K562 (cell line): ENCODE data around the gene SNRPD2. TPM values are rescaled to one million over a fixed set of nuclear protein-coding genes. Genes with fewer than 3 reads are reported as not detected.

ENCODE experiments used
- CBX3 ChIP-seq, 2 experiments: IDR thresholded peaks; 1 replicate in 1 of 2; 2 replicates in 1 of 2; pipeline ENCODE4 v1.6.1; 2012; ENCODE audit warnings: inconsistent platforms in 2 of 2, low read length in 2 of 2, borderline replicate concordance in 1 of 2, control low read depth in 1 of 2
- CCNT2 ChIP-seq: IDR thresholded peaks from 2 replicates; pipeline ENCODE4 v1.6.1; 2011; ENCODE audit warnings: borderline replicate concordance, low read depth, mild to moderate bottlenecking, moderate library complexity, mixed read lengths, low read length; ENCODE audit not compliant: insufficient read length; ENCODE audit errors: extremely low read depth
- CHD1 ChIP-seq: fragments of 200-600 bp; sonication (generic); IDR thresholded peaks from one replicate; pipeline ENCODE4 v1.6.1; 2012; ENCODE audit warnings: mild to moderate bottlenecking, moderate library complexity, low read length, inconsistent platforms
- CREB5 ChIP-seq: fragments of 250-450 bp; sonication (Bioruptor Pico); IDR thresholded peaks from 2 replicates; pipeline ENCODE4 v1.5.0; 2020; ENCODE audit warnings: mild to moderate bottlenecking
- DEAF1 ChIP-seq: fragments of 450-650 bp; formaldehyde crosslinking; IDR thresholded peaks from 2 replicates; pipeline ENCODE4 v1.4.0; 2020; ENCODE audit warnings: mild to moderate bottlenecking, moderate library complexity
- ETS1 ChIP-seq: conservative IDR thresholded peaks from 2 replicates; pipeline ENCODE4 v1.6.1; 2011; ENCODE audit warnings: low read depth, mild to moderate bottlenecking, low read length; ENCODE audit not compliant: control insufficient read depth
- ETV1 ChIP-seq: fragments of 450-650 bp; conservative IDR thresholded peaks from 2 replicates; pipeline ENCODE4 v1.6.1; 2016; ENCODE audit warnings: missing genetic modification characterization, control low read depth, low read depth, missing compliant biosample characterization
- HMGXB4 ChIP-seq: sonication (generic); formaldehyde crosslinking; IDR thresholded peaks from 2 replicates; pipeline ENCODE4 v1.8.1; 2023; ENCODE audit warnings: mild to moderate bottlenecking, missing genetic modification reagents
- MYBL2 ChIP-seq, 2 experiments: fragments of 450-650 bp in 1 of 2; sonication (generic) in 1 of 2; formaldehyde crosslinking in 1 of 2; IDR thresholded peaks; 2 replicates each; pipeline versions ENCODE4 v1.6.1 to v1.8.1; 2017 to 2022; ENCODE audit warnings: borderline replicate concordance in 1 of 2, inconsistent platforms in 1 of 2, low read depth in 1 of 2, mild to moderate bottlenecking in 1 of 2, missing genetic modification reagents in 1 of 2, moderate library complexity in 1 of 2
- NR1H2 ChIP-seq: sonication (generic); formaldehyde crosslinking; IDR thresholded peaks from 2 replicates; pipeline ENCODE4 v1.4.0; 2020; ENCODE audit warnings: mild to moderate bottlenecking, missing genetic modification reagents
- STAG1 ChIP-seq: sonication (generic); formaldehyde crosslinking; IDR thresholded peaks from 2 replicates; pipeline ENCODE4 v1.5.0; 2020; ENCODE audit warnings: missing genetic modification reagents, borderline replicate concordance
- TAF9B ChIP-seq: fragments of 450-650 bp; IDR thresholded peaks from 2 replicates; pipeline ENCODE4 v1.6.1; 2018; ENCODE audit warnings: mild to moderate bottlenecking; ENCODE audit not compliant: partially characterized antibody
- THRAP3 ChIP-seq: fragments of 450-650 bp; IDR thresholded peaks from 2 replicates; pipeline ENCODE4 v1.6.1; 2016; ENCODE audit warnings: mild to moderate bottlenecking, inconsistent platforms, borderline replicate concordance
- TOE1 ChIP-seq, 2 experiments: fragments of 450-650 bp in 1 of 2; sonication (generic) in 1 of 2; formaldehyde crosslinking in 1 of 2; IDR thresholded peaks; 2 replicates each; pipeline versions ENCODE4 v1.7.1 to v1.8.0; 2016 to 2022; ENCODE audit warnings: borderline replicate concordance in 2 of 2, mild to moderate bottlenecking in 2 of 2, antibody characterized with exemption in 1 of 2, inconsistent platforms in 1 of 2, low read depth in 1 of 2, missing genetic modification reagents in 1 of 2, moderate library complexity in 1 of 2
- TSC22D4 ChIP-seq: fragments of 450-650 bp; IDR thresholded peaks from 2 replicates; pipeline ENCODE4 v1.6.1; 2016; ENCODE audit warnings: missing genetic modification characterization, missing biosample characterization, control low read depth
- ZBTB8A ChIP-seq: fragments of 450-650 bp; IDR thresholded peaks from 2 replicates; pipeline ENCODE4 v1.6.1; 2018; ENCODE audit warnings: mild to moderate bottlenecking, moderate library complexity; ENCODE audit not compliant: partially characterized antibody
- ZNF24 ChIP-seq: fragments of 450-650 bp; IDR thresholded peaks from 2 replicates; pipeline ENCODE4 v1.6.1; 2016
- ZNF449 ChIP-seq: fragments of 250-450 bp; sonication (Bioruptor Pico); IDR thresholded peaks from 2 replicates; pipeline ENCODE4 v1.8.0; 2022; ENCODE audit warnings: moderate library complexity, mild to moderate bottlenecking, inconsistent platforms
- polyA plus RNA-seq, 8 experiments: library from polyadenylated mRNA; depleted of rRNA in 4 of 8; stranded (reverse) in 5 of 8; unstranded in 3 of 8; fragments of >200 nt; fragmentation: Nextera tagmentation in 2 of 8; fragmentation: Illumina TruSeq in 1 of 8; extraction: Ambion mirVana in 2 of 8; extraction: Trizol in 1 of 8; gene quantifications; 2 replicates each; pipeline versions ENCODE4 v1.2.1 to v1.2.3, GENCODE V29; 2011 to 2014; ENCODE audit warnings: inconsistent platforms in 1 of 8, missing spikeins in 1 of 8
- total RNA-seq, 7 experiments: library from RNA; depleted of rRNA in 6 of 7; stranded (reverse); fragments of >200 nt in 6 of 7; fragmentation: Illumina TruSeq in 2 of 7; extraction: Trizol in 2 of 7; gene quantifications; 2 replicates each; pipeline versions ENCODE4 v1.2.1 to v1.2.3, GENCODE V29; 2011 to 2021; ENCODE audit warnings: low replicate concordance in 1 of 7

SNRPD2 gene
- total and polyA plus RNA-seq, 9 of the 15 experiments (the other 6 are each of a cell fraction or from before 2014, with no cell fraction given): 728 to 4,411 (median 1,029) TPM

GRCh38 chr19:45681391-45682015, 10.2 kb downstream of the SNRPD2 start (continued):
- no peak for TF ChIP-seq HMGXB4
- peak; percentile 67; the same call in 1 of the 2 replicates for TF ChIP-seq ETS1
- no peak for TF ChIP-seq MYBL2 (IDR thresholded peaks at IDR 0.05; ENCODE audit: low read depth)
- TF ChIP-seq MYBL2 (CRISPR knock-in tag; IDR thresholded peaks at IDR 0.05; ENCODE audit: borderline replicate concordance): no peak
- no peak for TF ChIP-seq TAF9B
- TF ChIP-seq CREB5 (CRISPR knock-in tag): no peak
- peak; percentile 36; the same call in 1 of the 2 replicates for TF ChIP-seq THRAP3
- no peak for TF ChIP-seq CHD1
- TF ChIP-seq ETV1 (tag): no peak
- no peak for TF ChIP-seq ZNF449
- peak; percentile 50; the same call in 1 of the 2 replicates for TF ChIP-seq ZNF24
- no peak for TF ChIP-seq ZBTB8A
- TF ChIP-seq CBX3 (IDR thresholded peaks at IDR 0.05; ENCODE audit: borderline replicate concordance in 1 of 2, low read length in 2 of 2): no peak
- TF ChIP-seq CCNT2: peak; percentile 73
- peak; percentile 14; the same call in 1 of the 2 replicates for TF ChIP-seq STAG1 (CRISPR knock-in tag)
- TF ChIP-seq NR1H2 (CRISPR knock-in tag): no peak
- peak; percentile 61; the same call in 1 of the 2 replicates for TF ChIP-seq TOE1 (IDR thresholded peaks at IDR 0.05; ENCODE audit: borderline replicate concordance)
- TF ChIP-seq TOE1 (CRISPR knock-in tag; IDR thresholded peaks at IDR 0.05; ENCODE audit: borderline replicate concordance, low read depth): no peak
- peak; percentile 19; the same call in 1 of the 2 replicates for TF ChIP-seq DEAF1 (CRISPR knock-in tag)
- TF ChIP-seq TSC22D4 (tag): no peak
